HG03097 (cell line): ENCODE results near the gene IPP.
"Not testable (repeated sequence)": the region's sequence is repeated elsewhere in the genome, so short reads cannot be mapped to it uniquely, and the experiment has no call there.

ENCODE experiments used
- ATAC-seq: cut with Tn5 transposase; IDR thresholded peaks from one replicate; pipeline ENCODE4 v1.9.1; 2021; ENCODE audit not compliant: unreplicated experiment, low FRiP score

IPP gene

DNA sequence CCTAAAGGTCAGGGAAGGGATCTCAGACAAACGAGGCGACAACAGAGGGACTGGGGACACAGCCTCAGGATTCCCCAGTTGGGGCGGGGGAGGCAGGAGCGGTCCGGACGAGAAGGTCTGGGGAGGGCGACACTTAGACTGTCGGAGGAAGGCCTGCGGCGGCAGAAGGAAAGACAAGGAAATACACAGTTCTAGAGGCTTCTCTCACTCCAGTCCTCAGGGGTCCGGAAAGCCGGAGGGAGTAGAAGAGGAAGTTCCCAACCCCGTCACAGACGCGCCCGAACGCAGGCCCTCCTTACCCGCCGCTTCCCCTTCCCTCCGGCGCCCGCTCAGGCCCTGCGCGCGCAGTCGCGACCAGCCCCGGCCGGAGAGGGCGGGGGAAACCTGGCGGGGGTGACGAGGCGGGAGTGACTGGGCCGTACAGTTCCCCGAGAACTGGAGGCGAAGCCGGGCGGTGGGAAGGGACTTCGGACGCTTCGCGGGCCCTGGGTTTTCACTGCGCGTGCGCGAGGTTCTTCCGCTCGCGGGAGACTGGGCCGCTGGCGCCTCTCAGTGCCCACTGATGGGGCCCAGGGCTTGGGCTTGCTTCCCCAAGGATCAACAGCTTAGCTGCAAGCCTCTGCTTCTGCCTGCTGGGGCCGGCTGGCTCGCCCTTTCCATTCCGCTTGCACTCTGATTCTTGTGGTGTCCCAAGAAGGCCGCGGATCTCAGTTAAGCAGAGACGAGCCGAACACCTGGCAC is at the start of gene IPP:
IPP (minus strand) TSS at position 356 of the 741 bp plus-strand sequence. CDS start 4,242 bp downstream, outside the sequence.
- ATAC-seq, result peak; percentile 89

DNA sequence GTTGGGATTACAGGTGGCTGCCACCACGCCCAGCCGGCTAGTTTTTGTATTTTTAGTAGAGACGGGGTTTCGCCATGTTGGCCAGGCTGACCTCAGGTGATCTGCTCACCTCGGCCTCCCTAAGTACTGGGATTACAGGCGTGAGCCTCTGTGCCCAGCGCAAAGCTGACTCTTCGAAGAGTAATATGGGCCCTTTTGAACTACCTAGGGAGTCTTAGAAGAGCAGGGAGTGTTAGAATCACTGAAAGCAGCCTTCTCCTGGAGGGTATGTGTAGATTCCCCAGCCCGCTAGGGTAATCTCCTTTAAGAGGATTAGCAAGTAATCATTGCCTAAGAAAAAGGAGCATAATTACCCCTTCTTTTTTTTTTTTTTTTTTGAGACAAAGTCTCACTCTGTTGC is 46.5 kb upstream of the IPP start:
- no peak for ATAC-seq

DNA sequence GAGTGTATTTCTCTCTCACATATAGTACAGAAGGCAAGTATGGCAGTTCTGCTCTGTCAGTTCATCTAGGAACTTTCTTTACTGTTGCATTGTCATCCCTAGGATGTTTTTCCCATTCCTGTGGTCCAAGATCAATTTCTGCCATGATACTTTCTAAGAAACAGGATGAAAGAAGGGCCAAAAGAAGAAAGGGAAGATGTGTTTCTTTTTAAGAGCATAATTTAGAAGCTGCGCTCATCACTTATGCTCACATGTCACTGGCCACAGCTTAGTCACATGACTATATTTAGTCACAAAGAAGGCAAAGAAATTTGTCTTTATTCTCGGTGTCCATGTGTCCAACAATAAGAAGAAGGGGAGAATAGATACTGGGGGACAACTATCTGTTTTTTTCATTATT is 45.9 kb upstream of the IPP start:
- no peak for ATAC-seq

DNA sequence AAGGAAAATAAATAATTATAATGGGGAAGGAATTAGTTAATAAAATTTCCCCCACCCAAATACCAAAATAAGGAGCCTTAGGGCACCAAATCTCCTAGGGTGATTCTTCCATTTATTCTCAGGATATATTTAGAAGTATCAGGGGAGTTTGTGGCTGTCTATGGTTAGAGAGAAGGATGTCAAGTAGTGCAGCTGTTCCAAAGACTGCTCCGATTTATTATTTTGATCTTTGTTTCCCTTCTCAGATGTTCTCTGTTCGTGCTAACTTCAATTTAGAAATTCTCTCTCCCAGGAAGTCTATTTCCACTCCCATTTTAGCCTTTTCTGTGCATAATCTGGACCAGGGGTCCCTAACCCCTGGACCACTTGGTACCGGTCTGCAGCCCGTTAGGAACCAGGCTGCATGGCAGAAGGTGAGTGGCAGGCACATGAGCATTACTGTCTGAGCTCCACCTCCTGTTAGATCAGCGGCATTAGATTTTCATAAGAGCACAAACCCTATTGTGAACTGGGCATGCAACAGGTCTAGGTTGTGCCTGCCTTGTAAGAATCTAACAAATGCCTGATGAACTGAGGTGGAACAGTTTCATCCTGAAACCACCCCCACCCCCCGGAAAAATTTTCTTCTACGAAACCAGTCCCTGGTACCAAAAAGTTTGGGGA is 43.6 kb upstream of the IPP start:
- no peak for ATAC-seq

DNA sequence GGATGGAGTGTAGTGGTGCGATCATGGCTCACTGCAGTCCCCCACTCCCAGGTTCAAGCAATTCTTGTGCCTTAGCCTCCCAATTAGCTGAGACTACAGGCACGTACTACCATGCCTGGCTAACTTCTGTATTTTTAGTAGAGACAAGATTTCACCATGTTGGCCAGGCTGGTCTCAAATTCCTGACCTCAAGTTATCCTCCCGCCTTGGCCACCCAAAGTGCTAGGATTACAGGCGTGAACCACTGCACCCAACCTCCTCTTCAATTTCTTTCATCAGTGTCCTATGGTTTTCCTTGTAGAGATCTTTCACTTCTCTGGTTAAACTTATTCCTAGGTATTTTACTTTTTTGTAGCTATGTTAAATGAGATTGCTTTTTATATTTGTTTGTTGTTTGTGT is 42.3 kb upstream of the IPP start:
- no peak for ATAC-seq

DNA sequence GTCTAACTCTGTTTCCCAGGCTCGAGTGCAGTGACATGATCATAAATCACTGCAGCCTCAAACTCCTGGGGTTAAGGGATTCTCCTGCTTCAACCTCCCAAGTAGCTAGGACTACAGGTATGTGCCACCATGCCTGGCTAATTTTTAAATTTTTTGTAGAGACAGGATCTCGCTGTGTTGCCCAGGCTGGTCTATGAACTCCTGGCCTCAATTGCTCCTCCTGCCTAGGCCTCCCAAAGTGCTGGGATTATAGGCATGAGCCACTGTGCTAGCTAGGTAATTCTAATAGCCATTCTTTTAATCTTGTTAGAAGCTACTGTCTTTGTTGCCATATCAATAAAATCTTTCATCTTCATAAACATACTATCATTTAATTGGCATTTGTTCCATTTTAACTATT is 39.1 kb upstream of the IPP start:
- no peak for ATAC-seq

DNA sequence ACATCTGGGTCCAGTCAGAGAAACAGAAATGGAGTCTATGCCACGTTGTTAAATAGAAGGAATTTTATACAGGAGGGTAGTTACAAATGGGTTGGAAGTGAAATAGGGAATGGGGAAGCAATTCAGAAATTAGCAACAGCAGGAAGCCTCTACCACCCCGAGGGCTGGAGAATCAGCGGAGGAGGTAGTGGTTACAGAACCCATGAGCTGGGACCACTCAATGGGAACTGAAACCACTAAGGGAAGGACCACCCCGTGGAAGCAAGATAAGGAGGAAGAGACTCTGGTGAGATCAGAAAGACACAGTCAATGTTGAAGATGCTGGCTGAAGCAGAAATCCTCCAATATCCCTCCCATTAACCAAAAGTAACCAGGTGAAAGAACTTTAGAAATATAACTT is 37.5 kb upstream of the IPP start:
- ATAC-seq, result no peak

DNA sequence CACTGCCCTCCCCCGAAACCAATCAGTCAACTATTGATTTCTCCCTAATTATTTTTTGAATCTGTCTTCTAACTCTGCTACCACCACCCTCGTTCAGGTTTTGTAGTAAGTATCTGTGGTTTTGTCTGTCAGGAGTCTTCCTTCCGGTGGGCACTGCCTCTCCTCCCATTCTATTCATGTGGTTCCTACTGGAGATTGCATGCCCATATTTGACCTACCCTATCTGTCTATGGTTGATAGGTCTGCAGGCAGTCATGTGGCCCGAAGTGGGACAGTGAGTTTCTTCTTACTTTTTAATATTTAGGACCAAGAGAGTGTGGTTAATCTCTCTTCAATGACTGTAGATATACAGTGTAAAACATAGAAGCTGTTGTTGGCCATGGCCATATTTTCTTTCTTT is 35.1 kb upstream of the IPP start:
- ATAC-seq, result no peak

DNA sequence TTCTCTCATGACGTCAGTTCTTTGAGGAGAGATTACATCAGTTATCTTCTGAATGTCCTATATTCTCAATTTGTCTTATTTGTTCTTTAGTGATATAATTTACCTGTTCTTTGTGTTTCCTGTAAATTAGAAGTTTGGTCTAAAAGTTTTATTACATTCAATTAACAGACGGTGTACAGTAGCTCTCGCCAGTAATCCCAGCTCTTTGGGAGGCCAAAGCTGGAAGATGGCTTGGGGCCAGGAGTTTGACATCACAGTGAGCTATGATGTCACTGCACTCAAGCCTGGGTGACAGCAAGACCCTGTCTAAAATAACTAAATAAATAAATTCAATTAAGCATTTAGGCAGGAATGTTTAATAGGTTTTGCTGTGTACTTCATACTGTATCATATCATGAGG is 25.3 kb upstream of the IPP start:
- ATAC-seq, result no peak

DNA sequence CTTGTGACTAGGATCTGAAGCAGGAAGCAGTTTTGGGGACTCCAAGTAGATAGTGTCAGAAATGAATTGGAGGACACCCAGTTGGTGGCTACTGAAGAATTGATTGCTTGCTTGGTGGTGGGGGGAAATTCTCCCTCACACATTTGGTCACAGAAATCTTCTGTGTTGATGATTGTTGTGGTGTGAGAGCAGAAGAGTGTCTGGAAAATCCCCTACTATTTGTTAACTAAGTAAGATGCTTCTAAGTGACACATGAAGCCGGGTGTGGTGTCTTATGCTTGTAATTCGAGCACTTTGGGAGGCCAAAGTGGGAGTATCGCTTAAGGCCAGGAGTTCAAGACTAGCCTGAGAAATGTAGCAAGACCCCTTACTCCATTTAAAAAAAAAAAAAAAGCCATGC is 22.5 kb upstream of the IPP start:
- no peak for ATAC-seq

DNA sequence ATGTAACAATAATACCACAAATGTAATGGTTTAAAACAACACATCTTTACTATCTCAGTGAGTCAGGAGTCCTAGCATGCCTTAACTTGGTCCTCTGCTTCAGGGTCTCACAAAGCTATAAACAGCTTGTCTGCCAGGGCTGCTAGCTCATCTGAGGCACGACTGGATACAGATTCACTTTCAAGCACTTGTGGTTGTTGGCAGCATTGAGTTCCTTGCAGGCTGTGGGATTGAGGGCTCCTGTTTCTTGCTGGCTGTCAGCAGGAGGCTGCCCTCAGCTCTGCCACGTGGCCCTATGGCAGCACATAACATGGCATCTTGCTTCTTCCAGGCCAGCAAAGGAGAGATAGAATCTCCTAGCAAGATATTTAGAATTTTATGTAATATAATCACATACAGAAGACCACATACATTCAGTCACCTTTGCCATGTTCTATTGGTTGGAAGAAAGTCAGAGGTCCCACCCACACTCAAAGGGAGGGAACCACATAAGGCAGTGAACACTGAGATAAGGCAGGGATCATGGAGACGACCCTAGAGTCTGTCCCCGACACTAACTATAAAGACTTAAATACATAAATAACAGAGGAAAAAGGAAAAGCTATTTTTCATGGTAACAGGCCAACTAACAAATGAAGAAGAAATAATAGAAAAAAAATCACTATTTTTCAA is 18.9 kb upstream of the IPP start:
- no peak for ATAC-seq

DNA sequence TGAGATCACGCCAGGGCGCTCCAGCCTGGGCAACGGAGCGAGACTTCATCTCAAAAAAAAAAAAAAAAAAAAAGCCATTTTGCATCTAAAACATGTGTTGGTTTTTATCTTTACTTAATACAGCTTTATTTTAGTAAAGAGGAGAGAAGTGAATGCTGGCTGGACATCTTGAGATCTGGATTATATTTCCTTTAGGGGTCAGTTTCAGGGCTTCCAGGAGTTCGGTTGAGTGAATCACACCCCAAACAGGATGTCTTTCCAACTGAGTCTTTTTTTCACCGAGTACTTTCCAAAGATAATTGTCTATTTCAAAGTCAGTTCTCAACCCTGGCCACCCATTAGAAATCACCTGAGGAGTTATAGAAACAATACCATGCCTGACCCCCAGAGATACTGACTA is 16.6 kb upstream of the IPP start:
- ATAC-seq, result no peak

DNA sequence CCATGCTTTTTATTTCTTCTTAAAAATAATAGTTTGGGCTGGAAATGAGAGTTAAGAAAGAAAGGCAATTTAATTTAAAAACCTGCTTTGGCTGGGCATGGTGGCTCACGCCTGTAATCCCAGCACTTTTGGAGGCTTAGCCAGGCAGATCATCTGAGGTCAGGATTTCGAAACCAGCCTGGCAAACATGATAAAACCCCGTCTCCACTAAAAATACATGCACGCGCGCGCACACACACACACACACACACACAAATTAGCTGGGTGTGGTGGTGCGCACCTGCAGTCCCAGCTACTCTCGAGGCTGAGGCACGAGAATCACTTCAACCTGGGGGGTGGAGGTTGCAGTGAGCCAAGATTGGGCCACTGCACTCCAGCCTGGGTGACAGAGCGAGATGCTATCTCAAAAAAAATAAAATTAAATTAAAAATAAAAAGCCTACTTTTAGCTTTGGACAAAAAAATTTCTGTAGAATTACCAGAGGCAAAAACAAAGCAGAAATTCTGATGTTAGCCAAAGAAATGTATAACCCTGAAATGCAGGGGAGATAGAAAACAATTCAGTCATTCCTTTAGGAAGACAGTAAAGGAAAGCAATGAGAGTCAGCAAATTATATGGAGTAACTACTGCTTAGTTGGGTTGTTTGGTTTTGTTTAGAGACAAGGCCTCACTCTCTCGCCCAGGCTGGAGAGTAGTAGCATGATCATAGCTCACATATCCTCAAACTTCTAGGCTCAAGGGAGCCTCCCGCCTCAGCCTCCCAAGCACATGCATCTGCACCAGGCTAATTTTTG is 15.7 kb upstream of the IPP start:
- no peak for ATAC-seq

DNA sequence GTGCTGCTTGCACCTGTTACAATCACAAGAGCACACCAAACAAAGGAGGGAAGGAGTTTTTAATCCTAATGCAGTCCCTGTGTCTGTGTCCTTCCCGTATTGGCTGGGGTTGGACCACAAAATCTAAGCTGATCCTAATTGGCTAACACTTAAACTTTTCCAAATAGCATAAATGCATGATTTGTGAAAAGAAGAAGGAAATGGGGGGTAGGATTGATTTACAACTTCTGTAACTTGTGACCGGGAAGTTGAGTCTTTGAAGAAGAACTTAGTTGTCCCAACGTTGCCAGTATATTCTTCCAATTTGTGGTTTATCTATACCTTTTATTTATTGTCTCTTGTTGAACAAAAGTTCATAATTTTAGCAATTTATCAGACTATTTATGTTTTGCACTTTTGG is 11.8 kb upstream of the IPP start:
- no peak for ATAC-seq

DNA sequence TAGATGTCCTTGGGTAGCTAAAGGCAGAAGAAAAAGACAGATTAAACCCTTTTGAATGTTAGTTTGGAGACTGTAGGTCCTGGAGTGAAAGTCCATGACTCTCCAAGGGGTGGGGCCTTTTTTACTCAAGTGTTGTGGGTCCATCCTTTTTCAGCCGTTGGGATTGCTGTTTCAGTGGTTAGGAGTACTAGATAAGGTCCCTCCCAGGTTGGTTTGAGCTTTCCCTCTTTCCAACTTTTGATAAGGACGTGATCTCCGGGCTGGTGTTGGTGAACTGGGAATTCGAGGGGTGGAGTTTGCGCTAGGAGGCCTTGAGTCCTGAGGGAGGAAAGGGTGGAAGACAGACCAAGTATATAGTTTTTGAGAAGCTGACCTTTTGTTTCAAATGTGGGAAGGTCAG is 5.2 kb upstream of the IPP start:
- ATAC-seq, result no peak

DNA sequence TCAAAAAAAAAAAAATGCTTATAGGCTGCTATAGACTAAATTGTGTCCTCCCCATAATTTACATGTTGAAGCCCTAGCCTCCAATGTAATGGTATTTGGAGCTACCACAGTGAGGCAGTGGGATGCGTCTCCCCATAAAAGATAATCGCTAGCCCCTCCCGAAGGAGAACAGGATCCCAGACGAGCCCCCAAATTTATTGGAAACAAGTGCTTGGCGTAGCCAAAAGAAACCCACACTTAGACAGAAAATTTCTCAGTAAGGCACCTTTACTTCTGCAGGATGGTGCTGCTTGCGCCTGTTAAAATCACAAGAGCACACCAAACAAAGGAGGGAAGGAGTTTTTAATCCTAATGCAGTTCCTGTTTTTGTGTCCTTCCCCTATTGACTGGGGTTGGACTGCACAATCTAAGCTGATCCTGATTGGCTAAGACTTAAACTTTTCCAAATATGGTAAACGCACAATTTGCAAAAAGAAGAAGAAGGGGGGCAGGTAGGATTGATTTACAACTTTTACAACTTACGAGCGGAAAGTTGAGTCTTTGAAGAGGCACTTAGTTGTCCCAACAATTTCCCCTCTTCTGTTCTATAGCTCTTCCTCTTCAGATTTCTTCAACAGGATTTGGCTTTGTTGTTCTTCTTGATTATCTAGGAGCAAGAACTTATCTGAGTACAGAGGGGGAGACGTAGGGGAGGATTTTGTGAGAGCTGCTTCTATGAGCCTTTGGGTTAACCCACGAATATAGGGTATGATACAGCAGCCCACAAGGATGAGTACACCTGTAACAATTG is 3.0 kb upstream of the IPP start:
- ATAC-seq, result no peak

DNA sequence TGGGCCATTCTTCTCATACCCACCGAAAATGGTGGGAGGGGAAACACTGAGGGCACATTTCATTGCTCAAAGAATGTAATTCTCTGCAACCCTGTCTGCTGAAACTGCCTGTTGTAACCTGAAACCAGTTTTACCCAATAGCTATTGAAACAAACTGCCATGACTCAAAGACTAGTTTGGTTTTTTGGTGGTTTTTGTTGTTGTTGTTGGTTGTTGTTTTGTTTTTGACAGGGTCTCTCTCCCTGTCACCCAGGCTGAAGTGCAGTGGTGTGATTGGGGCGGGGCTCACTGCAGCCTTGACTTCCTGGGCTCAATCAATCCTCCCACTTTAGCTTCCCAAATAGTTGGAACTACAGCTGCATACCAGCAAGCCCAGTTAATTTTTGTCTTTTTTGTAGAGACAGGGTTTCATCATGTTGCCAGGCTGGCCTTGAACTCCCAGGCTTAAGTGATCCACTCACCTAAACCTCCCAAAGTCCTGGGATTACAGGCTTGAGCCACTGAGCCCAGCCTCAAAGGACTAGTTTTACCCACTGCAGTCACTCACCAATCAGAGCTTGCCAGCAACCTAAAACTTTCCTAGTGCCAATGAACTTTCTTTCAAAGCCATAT is 2.1 kb upstream of the IPP start:
- ATAC-seq, result no peak

DNA sequence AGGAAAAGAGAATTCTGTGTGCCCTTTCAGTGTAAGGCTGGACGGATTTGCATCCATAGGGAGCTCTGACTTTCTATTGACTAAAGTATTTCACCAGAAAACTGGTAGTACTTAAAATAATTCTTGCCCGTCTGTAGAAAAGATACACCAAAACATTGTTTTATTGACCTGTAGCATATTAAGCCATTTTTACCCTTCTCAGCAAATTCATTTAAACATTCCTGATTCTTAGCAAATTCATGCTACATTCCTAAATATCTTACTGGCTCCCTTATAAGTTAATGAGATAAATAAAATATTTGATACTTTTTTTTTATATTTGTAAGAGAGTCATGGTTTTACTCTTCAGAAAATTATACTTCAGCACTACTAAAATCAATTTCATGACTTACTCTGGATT is 1.6 kb upstream of the IPP start:
- ATAC-seq, result no peak

DNA sequence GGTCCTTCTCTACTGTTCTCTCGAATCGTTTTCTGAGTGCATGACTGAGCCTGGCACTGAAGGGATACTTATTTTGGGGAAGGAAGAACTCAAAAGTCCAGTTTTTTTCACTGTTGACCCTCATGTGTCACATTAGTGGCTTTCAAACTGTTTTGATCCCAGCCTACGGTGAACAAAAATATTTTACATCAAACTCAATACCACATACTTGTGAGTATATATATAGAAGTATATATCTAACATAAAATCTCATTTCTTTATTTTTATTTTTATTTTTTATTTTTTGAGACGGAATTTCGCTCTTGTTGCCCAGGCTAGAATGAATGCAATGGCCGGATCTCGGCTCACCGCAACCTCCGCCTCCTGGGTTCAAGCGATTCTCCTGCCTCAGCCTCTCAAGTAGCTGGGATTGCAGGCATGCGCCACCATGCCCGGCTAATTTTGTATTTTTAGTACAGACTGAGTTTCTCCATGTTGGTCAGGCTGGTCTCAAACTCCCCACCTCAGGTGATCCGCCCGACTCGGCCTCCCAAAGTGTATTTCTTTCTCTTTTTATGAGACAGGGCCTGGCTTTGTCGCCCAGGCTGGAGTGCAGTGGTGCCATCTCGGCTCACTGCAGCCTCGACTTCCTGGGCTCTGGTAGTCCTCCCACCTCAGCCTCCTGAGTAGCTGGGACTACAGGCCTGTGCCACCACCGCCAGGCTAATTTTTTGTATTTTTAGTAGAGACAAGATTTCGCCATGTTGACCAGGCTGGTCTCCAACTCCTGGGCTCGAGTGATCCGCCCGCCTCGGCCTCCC is 786 bp upstream of the IPP start:
- ATAC-seq, result not testable (repeated sequence)
